Pancreas (tissue), 10 donors: ENCODE data around the gene SORCS2. TPM values are rescaled to one million over a fixed set of nuclear protein-coding genes. Genes with fewer than 3 reads are reported as not detected.

Experiments used
- ATAC-seq, 4 donors: fragments of 200-7000 bp; cut with Tn5 transposase; one replicate each; pipeline versions ENCODE4 v1.8.0 to v1.9.1; 2020; ENCODE audit warnings: mild to moderate bottlenecking in 4 of 4, moderate library complexity in 4 of 4
- DNase-seq, 6 donors: peaks; one replicate each; pipeline ENCODE4 v3.0.0-alpha.2; 2020
- FAIRE-seq: peaks from 2 replicates; lab custom pipeline; 2012; peaks lifted over from hg19 to GRCh38; lab: Jason Lieb, UNC
- H3K27ac ChIP-seq, 4 donors: fragments of 200-600 bp; sonication (generic); 1 replicate in 3 of 4; 2 replicates in 1 of 4; pipeline versions ENCODE4 v1.5.0 to v1.8.0; 2020
- H3K27me3 ChIP-seq, 4 donors: fragments of 200-600 bp; one replicate each; pipeline ENCODE4 v1.8.0; 2021
- H3K36me3 ChIP-seq, 3 donors: fragments of 200-600 bp; sonication (generic) in 1 of 3; one replicate each; pipeline versions ENCODE4 v1.5.0 to v1.8.0; 2020 to 2021
- H3K4me1 ChIP-seq, 3 donors: fragments of 200-600 bp; one replicate each; pipeline ENCODE4 v1.8.0; 2021
- H3K4me3 ChIP-seq, 4 donors: fragments of 200-600 bp; sonication (generic) in 2 of 4; one replicate each; pipeline versions ENCODE4 v1.5.0 to v1.8.0; 2020 to 2021
- H3K9me3 ChIP-seq, 4 donors: fragments of 200-600 bp; one replicate each; pipeline ENCODE4 v1.8.0; 2021
- WGBS, 2 donors: extraction: QIAGEN DNeasy Blood & Tissue Kit; methylation state at CpG; one replicate each; pipeline ENCODE4 v1.1.7; 2013; 5-methylcytosine and 5-hydroxymethylcytosine counted together
- intact Hi-C, 3 donors: fragments of 100-400 bp; cut with DNase I; formaldehyde crosslinking; loops; one replicate each; pipeline versions ENCODE4 v1.11.1 to v1.14.2; 2022
- polyA plus RNA-seq, 2 donors: library from polyadenylated mRNA; stranded (reverse); fragments of 200-250 nt; gene quantifications; one replicate each; pipeline ENCODE4 v1.2.3, GENCODE V29; 2013
- total RNA-seq, 6 donors: library from RNA; stranded (reverse); fragmentation: NEBNext Ultra II Directional in 4 of 6; extraction: Animal tissue kit (Norgen Biotek cat#: 25700) in 4 of 6; gene quantifications; one replicate each; pipeline versions ENCODE4 v1.2.1 to v1.2.4, GENCODE V29; 2021 to 2023
- TF ChIP-seq, protein P1 (sequence below), 4 donors: fragments of 200-600 bp; sonication (generic) in 3 of 4; IDR thresholded peaks; one replicate each; pipeline versions ENCODE4 v1.5.0 to v1.8.0; 2021; ENCODE audit warnings: antibody characterized with exemption in 4 of 4
- donor health status: healthy with polysubstance abuse.
- donor health status: DM: no; HTN: no; CAD: no; lungs with moderate emphysema.
- donor health status: DM: no; HTN: no; CAD: no.
- donor health status: control.
- donor health status: control.
- donor health status: Bipolar disorder and iron deficiency.
- donor health status: DM: yes; HTN: yes; CAD: no.
- donor health status: DM: no; HTN: no; CAD: no.
- donor health status: DM: no; HTN: no; CAD: no.
- donor health status: DM: yes; HTN: yes; CAD: no.

SORCS2 gene
- total and polyA plus RNA-seq, 8 donors = 0.14 to 1.7 (median 0.42) TPM

DNA sequence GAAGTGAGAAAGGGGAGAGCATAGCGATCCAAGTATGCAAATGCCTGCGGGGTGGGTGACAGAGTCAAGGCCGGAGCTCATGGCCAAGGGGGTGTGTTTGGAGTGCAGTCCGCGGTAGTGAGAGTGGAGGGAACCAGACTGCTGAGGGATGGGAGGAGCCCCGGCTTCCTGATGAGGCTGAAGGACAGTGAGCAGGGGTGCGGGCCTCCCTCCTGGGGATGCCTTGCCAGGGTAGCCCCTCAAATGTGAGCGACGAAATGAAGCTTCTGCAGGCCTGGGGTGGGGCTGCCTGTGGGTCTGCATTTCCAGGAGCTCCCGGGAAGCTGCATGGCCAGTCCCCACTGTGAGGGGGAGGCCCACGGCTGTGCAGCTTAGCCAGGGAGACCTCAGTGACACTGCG is 197.4 kb downstream of the SORCS2 start:
- H3K36me3 ChIP-seq = no peaks in the 10 kb centered on the region
- TF ChIP-seq, protein P1, sequence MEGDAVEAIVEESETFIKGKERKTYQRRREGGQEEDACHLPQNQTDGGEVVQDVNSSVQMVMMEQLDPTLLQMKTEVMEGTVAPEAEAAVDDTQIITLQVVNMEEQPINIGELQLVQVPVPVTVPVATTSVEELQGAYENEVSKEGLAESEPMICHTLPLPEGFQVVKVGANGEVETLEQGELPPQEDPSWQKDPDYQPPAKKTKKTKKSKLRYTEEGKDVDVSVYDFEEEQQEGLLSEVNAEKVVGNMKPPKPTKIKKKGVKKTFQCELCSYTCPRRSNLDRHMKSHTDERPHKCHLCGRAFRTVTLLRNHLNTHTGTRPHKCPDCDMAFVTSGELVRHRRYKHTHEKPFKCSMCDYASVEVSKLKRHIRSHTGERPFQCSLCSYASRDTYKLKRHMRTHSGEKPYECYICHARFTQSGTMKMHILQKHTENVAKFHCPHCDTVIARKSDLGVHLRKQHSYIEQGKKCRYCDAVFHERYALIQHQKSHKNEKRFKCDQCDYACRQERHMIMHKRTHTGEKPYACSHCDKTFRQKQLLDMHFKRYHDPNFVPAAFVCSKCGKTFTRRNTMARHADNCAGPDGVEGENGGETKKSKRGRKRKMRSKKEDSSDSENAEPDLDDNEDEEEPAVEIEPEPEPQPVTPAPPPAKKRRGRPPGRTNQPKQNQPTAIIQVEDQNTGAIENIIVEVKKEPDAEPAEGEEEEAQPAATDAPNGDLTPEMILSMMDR (IDR thresholded peaks at IDR 0.05) = no peak
- H3K4me3 ChIP-seq = no peak overlapping the region
- intact Hi-C loops = no loop called here
- no peak for ATAC-seq
- no peaks in the 10 kb centered on the region for H3K4me1 ChIP-seq
- no peaks in the 10 kb centered on the region for H3K9me3 ChIP-seq
- WGBS, 2 donors = 20 to 22% methylated on average over 11 to 12 of the region's 12 CpGs
- no peak overlapping the region for H3K27ac ChIP-seq
- DNase-seq = peak in 2 of 6 donors; percentile 10 to 38
- no peak for FAIRE-seq
- no peaks in the 10 kb centered on the region for H3K27me3 ChIP-seq

DNA sequence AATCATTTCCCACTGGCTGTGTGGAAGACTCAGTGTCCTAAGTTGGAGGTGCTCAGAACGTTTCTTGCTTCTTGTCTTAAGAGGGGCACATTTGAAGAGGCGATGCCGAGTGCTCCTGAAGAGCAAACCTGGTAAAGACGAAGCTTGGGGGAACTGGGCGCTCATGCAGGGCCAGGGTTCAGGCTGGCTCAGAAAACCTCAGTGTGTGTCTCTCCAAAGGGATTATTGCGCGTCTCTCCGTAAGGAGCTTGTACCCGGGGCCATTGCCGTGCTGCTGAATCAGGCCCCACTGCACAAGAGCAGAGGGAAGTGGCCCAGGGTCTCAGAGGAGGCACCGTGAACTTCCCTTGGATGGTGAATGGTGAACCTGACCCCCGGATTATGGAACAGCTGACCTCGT is 198.0 kb downstream of the SORCS2 start:
- TF ChIP-seq, protein P1 (IDR thresholded peaks at IDR 0.05) = no peak
- H3K4me1 ChIP-seq = no peaks in the 10 kb centered on the region
- DNase-seq (peak in 2 of 6 donors; percentile 7 to 14), FAIRE-seq (no peak), ATAC-seq (no peak)
- no peaks in the 10 kb centered on the region for H3K9me3 ChIP-seq
- WGBS, 2 donors = 68 to 76% methylated on average over 13 of the region's 13 CpGs
- intact Hi-C loops = no loop called here
- no peaks in the 10 kb centered on the region for H3K36me3 ChIP-seq
- no peak overlapping the region for H3K27ac ChIP-seq
- no peak overlapping the region for H3K4me3 ChIP-seq
- no peaks in the 10 kb centered on the region for H3K27me3 ChIP-seq

DNA sequence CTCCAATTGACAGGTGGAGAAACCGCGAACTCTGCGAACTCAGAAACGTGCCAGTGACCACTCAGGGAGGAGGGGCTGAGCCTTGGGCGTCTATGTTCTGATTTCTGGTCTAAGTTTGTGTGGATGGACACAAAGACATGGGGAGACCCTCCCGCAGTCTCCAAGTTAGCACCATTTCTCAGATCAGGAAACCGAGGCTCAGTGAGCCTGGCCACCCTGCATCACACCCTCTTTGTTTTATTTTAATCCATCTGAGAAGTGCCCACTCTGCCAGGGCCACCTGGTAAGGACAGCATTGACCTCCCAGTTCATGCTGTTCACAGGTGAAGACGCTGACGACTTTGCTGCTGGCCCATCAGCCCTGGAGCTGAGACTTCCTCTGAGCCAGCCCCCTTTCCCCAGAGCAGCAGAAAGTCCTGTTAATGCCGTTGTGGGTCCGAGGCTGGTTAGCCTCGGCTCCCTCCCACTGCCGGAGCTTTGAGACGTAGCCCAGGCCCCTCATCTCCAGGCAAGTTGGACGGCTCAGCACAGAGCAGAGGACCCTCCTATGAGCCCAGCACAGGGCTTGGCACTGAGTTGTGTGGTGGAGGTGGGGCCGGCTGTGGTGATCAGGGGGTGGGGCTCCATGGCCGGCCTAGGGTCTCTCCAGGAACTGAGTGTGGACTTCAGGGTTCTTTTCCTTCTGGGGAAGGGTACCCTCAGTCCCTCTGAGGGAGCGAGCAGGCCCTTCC is 198.7 kb downstream of the SORCS2 start:
- FAIRE-seq = no peak
- H3K27me3 ChIP-seq = no peaks in the 10 kb centered on the region
- intact Hi-C loops = no loop called here
- no peak for ATAC-seq
- H3K27ac ChIP-seq = no peak overlapping the region
- TF ChIP-seq, protein P1 (IDR thresholded peaks at IDR 0.05) = no peak
- no peak overlapping the region for H3K4me3 ChIP-seq
- H3K9me3 ChIP-seq = no peaks in the 10 kb centered on the region
- no peaks in the 10 kb centered on the region for H3K4me1 ChIP-seq
- DNase-seq = peak in 2 of 6 donors; percentile 5 to 43
- no peaks in the 10 kb centered on the region for H3K36me3 ChIP-seq
- WGBS, 2 donors = 55 to 58% methylated on average over 18 of the region's 18 CpGs

DNA sequence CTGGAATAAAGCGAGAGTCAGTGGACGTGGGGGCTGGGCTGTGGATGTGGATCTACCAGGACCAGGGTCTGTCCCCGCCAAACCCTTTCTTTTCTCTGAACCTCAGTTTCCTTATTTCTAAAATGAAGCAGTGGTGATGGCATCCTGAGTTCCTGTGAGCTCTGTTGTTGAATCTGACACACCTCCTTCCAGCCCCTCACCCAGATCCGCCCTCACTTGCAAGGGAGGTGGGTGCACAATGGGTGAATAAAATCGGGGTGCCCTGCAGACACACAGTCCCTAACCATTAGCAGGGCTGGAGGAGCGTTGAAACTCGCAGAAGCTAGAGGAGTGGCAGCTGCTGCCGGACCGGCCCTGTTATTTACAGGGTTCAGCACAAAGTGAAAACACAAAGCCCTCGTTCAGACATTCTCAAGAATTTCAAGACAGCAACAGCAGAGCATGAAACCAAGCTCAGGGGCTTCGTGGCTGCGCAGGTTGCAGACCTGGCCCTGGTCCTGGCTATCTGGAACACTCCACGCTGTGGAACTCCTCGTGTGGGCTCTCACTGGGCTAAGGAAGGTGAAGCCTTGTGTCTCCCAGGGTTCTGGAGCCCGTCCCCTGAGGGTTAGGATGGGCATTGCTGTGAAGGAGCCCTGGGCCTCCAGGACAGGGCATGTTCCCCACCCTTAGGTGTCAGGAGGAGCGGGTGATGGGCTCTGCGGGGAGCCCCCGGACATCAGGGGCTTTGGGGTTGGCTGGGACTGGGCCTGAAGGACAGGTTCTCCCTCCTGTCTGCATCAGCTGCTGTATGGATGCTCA is 199.5 kb downstream of the SORCS2 start:
- no peaks in the 10 kb centered on the region for H3K9me3 ChIP-seq
- DNase-seq (peak in 2 of 6 donors; percentile 9 to 38), ATAC-seq (no peak), FAIRE-seq (no peak)
- no peaks in the 10 kb centered on the region for H3K36me3 ChIP-seq
- TF ChIP-seq, protein P1 (IDR thresholded peaks at IDR 0.05) = no peak
- 48 to 50% methylated on average over 17 to 18 of the region's 18 CpGs for WGBS, 2 donors
- no peak overlapping the region for H3K27ac ChIP-seq
- intact Hi-C loops = no loop called here
- H3K4me1 ChIP-seq = no peaks in the 10 kb centered on the region
- no peaks in the 10 kb centered on the region for H3K27me3 ChIP-seq
- no peak overlapping the region for H3K4me3 ChIP-seq
